ENCODE results near the gene ITPKA.
A peak's percentile ranks its signal among the peaks of the same experiment; 100 is the strongest.

The ITPKA gene

GRCh38 chr15:41511899-41512369 lies 18.3 kb downstream of the ITPKA start:
- DNase-seq: peak; percentile 29

- no peak for DNase-seq
Observed at GRCh38 chr15:41512512-41512939, 18.9 kb downstream of the ITPKA start.

- peak; percentile 31 for DNase-seq
Observed at GRCh38 chr15:41512940-41513505, 19.3 kb downstream of the ITPKA start.

GRCh38 chr15:41513506-41514227 lies 20.0 kb downstream of the ITPKA start, which contains the start of gene LTK:
LTK (minus strand) TSS chr15:41513827; CDS start chr15:41513709, 118 bp downstream.
- DNase-seq: peak; percentile 40

GRCh38 chr15:41517895-41518449 lies 24.3 kb downstream of the ITPKA start:
- DNase-seq: no peak

GRCh38 chr15:41520636-41521035 lies 27.0 kb downstream of the ITPKA start:
- no peak for DNase-seq

- no peak for DNase-seq
Observed at GRCh38 chr15:41521614-41522013, 27.9 kb downstream of the ITPKA start.

GRCh38 chr15:41523097-41523496 lies 29.4 kb downstream of the ITPKA start:
- DNase-seq: no peak

- no peak for DNase-seq
Observed at GRCh38 chr15:41530363-41530956, 36.8 kb downstream of the ITPKA start.

- DNase-seq: no peak
Observed at GRCh38 chr15:41535544-41535943, 41.9 kb downstream of the ITPKA start.

GRCh38 chr15:41536866-41537265 lies 43.2 kb downstream of the ITPKA start:
- no peak for DNase-seq

GRCh38 chr15:41543521-41543870 lies 49.8 kb downstream of the ITPKA start:
- no peak for DNase-seq

GRCh38 chr15:41544650-41545015 lies 51.0 kb downstream of the ITPKA start:
- no peak for DNase-seq

- DNase-seq: no peak
Observed at GRCh38 chr15:41545218-41545617, 51.5 kb downstream of the ITPKA start.

- no peak for DNase-seq
Observed at GRCh38 chr15:41546851-41547786, 53.4 kb downstream of the ITPKA start.

- DNase-seq: no peak
Observed at GRCh38 chr15:41550066-41550775, 56.5 kb downstream of the ITPKA start.
